D721Med (cell line): ENCODE measurements around the gene PLD1.

Experiments used
- DNase-seq: peaks from one replicate; pipeline ENCODE4 v3.0.0; 2011; ENCODE audit warnings: low spot score; ENCODE audit not compliant: insufficient read length
- FAIRE-seq: peaks from 2 replicates; lab custom pipeline; 2011; peaks lifted over from hg19 to GRCh38; lab: Jason Lieb, UNC
- CTCF ChIP-seq: IDR thresholded peaks from 2 replicates; pipeline ENCODE4 v1.5.1; 2012; ENCODE audit warnings: mild to moderate bottlenecking, control low read depth; ENCODE audit not compliant: insufficient read depth; ENCODE audit errors: missing control alignments

The PLD1 gene

GRCh38 chr3:171797265-171797679 is 13.0 kb downstream of the PLD1 start:
- FAIRE-seq, result no peak
- DNase-seq, result no peak

GRCh38 chr3:171796625-171797264 is 13.5 kb downstream of the PLD1 start:
- TF ChIP-seq CTCF, result no peak
- FAIRE-seq (no peak), DNase-seq (no peak)

More at GRCh38 chr3:171797265-171797679, 13.0 kb downstream of the PLD1 start:
- no peak for TF ChIP-seq CTCF

- no peak for TF ChIP-seq CTCF
- DNase-seq, result no peak
- no peak for FAIRE-seq
These were observed 17.8 kb downstream of the PLD1 start for GRCh38 chr3:171792531-171792930.

- no peak for DNase-seq
- no peak for TF ChIP-seq CTCF
- no peak for FAIRE-seq
These were observed 18.6 kb downstream of the PLD1 start for GRCh38 chr3:171791692-171792076.

- DNase-seq, result no peak
- TF ChIP-seq CTCF, result no peak
- no peak for FAIRE-seq
These were observed 19.2 kb downstream of the PLD1 start for GRCh38 chr3:171790898-171791691.

GRCh38 chr3:171790574-171790897 is 19.7 kb downstream of the PLD1 start:
- FAIRE-seq, result no peak
- TF ChIP-seq CTCF, result no peak
- DNase-seq, result no peak
